CD14-positive monocyte (primary cell): ENCODE results near the gene ATF7IP2. TPM values are rescaled to one million over a fixed set of nuclear protein-coding genes. Genes with fewer than 3 reads are reported as not detected.

ENCODE experiments used
- DNase-seq, 3 donors: peaks; one replicate each; pipeline ENCODE4 v3.0.0-alpha.2; 2011 to 2022
- H2AFZ ChIP-seq: 2 replicates; pipeline ENCODE4 v1.6.0; 2012; ENCODE audit warnings: mild to moderate bottlenecking, low read depth, low read length, inconsistent platforms; ENCODE audit not compliant: insufficient read depth, poor library complexity, severe bottlenecking
- H3K27ac ChIP-seq, 2 donors: 1 replicate in 1 of 2; 2 replicates in 1 of 2; pipeline ENCODE4 v1.5.1; 2012 to 2013; ENCODE audit warnings: low read length in 2 of 2, control low read depth in 1 of 2, inconsistent platforms in 1 of 2, low read depth in 1 of 2, mild to moderate bottlenecking in 1 of 2
- H3K27me3 ChIP-seq, 2 donors: one replicate each; pipeline versions ENCODE4 v1.6.0 to v1.6.1; 2011 to 2013; ENCODE audit warnings: low read length in 2 of 2; ENCODE audit not compliant: control insufficient read depth in 2 of 2, insufficient read depth in 2 of 2
- H3K36me3 ChIP-seq, 2 donors: replicated peaks in 1 of 2; 1 replicate in 1 of 2; 2 replicates in 1 of 2; pipeline versions ENCODE4 v1.5.1 to v1.6.1; 2012 to 2013; ENCODE audit warnings: low read length in 2 of 2, control low read depth in 1 of 2, inconsistent platforms in 1 of 2, mild to moderate bottlenecking in 1 of 2; ENCODE audit not compliant: insufficient read depth in 2 of 2, control insufficient read depth in 1 of 2
- H3K4me1 ChIP-seq, 2 donors: 1 replicate in 1 of 2; 2 replicates in 1 of 2; pipeline versions ENCODE4 v1.5.1 to v1.6.1; 2012 to 2013; ENCODE audit warnings: low read length in 2 of 2, control low read depth in 1 of 2, inconsistent platforms in 1 of 2, mild to moderate bottlenecking in 1 of 2, moderate library complexity in 1 of 2; ENCODE audit not compliant: insufficient read depth in 2 of 2, control insufficient read depth in 1 of 2
- H3K4me2 ChIP-seq: replicated peaks from 2 replicates; pipeline ENCODE3; 2012; ENCODE audit warnings: low read length, moderate library complexity, mild to moderate bottlenecking; ENCODE audit not compliant: poor library complexity, severe bottlenecking; ENCODE audit errors: extremely low read depth
- H3K4me3 ChIP-seq, 3 experiments: fragments of 200-600 bp in 1 of 3; sonication (generic) in 1 of 3; replicated peaks in 1 of 3; 1 replicate in 2 of 3; 2 replicates in 1 of 3; pipeline ENCODE4 v1.5.1; 2011 to 2013; ENCODE audit warnings: low read length in 3 of 3, mild to moderate bottlenecking in 3 of 3, control low read depth in 2 of 3, low read depth in 2 of 3, inconsistent platforms in 1 of 3, moderate library complexity in 1 of 3
- H3K79me2 ChIP-seq: 2 replicates; pipeline ENCODE4 v1.6.0; 2012; ENCODE audit warnings: mild to moderate bottlenecking, control low read depth, inconsistent platforms, low read length, moderate library complexity; ENCODE audit not compliant: insufficient read depth
- H3K9ac ChIP-seq: 2 replicates; pipeline ENCODE4 v1.6.0; 2017; ENCODE audit warnings: low read length, mild to moderate bottlenecking; ENCODE audit not compliant: insufficient read depth, poor library complexity, severe bottlenecking
- H3K9me3 ChIP-seq, 2 donors: replicated peaks in 1 of 2; 1 replicate in 1 of 2; 2 replicates in 1 of 2; pipeline versions ENCODE4 v1.5.1 to v1.6.1; 2012 to 2013; ENCODE audit warnings: low read length in 2 of 2, control low read depth in 1 of 2; ENCODE audit not compliant: control insufficient read depth in 1 of 2, insufficient read depth in 1 of 2
- H4K20me1 ChIP-seq: 2 replicates; pipeline ENCODE4 v1.6.0; 2012; ENCODE audit warnings: mild to moderate bottlenecking, low read length, control low read depth, moderate library complexity; ENCODE audit not compliant: insufficient read depth
- H3K27ac Mint-ChIP-seq, 7 donors: one replicate each; pipeline ENCODE4 v1.8.0; 2020; ENCODE audit warnings: mild to moderate bottlenecking in 7 of 7, mixed read lengths in 7 of 7, moderate library complexity in 6 of 7, inconsistent platforms in 2 of 7
- H3K27me3 Mint-ChIP-seq, 3 donors: one replicate each; pipeline ENCODE4 v1.8.0; 2021 to 2022; ENCODE audit warnings: low read depth in 3 of 3, mild to moderate bottlenecking in 3 of 3, mixed read lengths in 3 of 3, moderate library complexity in 3 of 3, inconsistent platforms in 1 of 3
- H3K36me3 Mint-ChIP-seq, 2 donors: one replicate each; pipeline ENCODE4 v1.8.0; 2020; ENCODE audit warnings: mixed read lengths in 2 of 2, inconsistent platforms in 1 of 2, mild to moderate bottlenecking in 1 of 2
- H3K4me1 Mint-ChIP-seq: one replicate; pipeline ENCODE4 v1.8.0; 2020; ENCODE audit warnings: mild to moderate bottlenecking, mixed read lengths
- H3K4me3 Mint-ChIP-seq, 2 donors: one replicate each; pipeline ENCODE4 v1.8.0; 2020; ENCODE audit warnings: mild to moderate bottlenecking in 2 of 2, mixed read lengths in 2 of 2, moderate library complexity in 1 of 2
- H3K9me3 Mint-ChIP-seq, 7 donors: one replicate each; pipeline ENCODE4 v1.8.0; 2020 to 2022; ENCODE audit warnings: mixed read lengths in 7 of 7, mild to moderate bottlenecking in 6 of 7, moderate library complexity in 6 of 7, inconsistent platforms in 2 of 7
- CTCF ChIP-seq: fragments of 200-600 bp; IDR thresholded peaks from one replicate; pipeline ENCODE4 v1.8.0; 2022; ENCODE audit warnings: antibody characterized with exemption, mild to moderate bottlenecking
- WGBS: methylation state at CpG from one replicate; pipeline ENCODE4 v1.1.5; 2013; ENCODE audit warnings: missing lambda C conversion rate; ENCODE audit not compliant: insufficient coverage; 5-methylcytosine and 5-hydroxymethylcytosine counted together
- intact Hi-C, 2 donors: fragments of 100-400 bp; cut with micrococcal nuclease; formaldehyde crosslinking; loops; one replicate each; pipeline versions ENCODE4 v1.15.0 to v1.15.1; 2023
- polyA plus RNA-seq, 3 donors: library from polyadenylated mRNA; depleted of rRNA in 1 of 3; unstranded in 2 of 3; stranded (reverse) in 1 of 3; fragments of 300-500 nt in 2 of 3; fragments of >200 nt in 1 of 3; fragmentation: Illumina TruSeq in 2 of 3; gene quantifications; 1 replicate in 2 of 3; 2 replicates in 1 of 3; pipeline ENCODE4 v1.2.3, GENCODE V29; 2012 to 2021

The ATF7IP2 gene
- polyA plus RNA-seq, 3 donors: 8.7 to 36.4 (median 11.9) TPM

- Histone ChIP-seq H3K79me2 (no peaks in the 10 kb centered on the region), H3K4me3 (no peak overlapping the region), H4K20me1 (no peaks in the 10 kb centered on the region), H3K36me3 (no peaks in the 10 kb centered on the region), H3K4me1 (no peaks in the 10 kb centered on the region), H3K27me3 (no peaks in the 10 kb centered on the region), H3K9me3 (peaks cover 52 to 60% of the 10 kb centered on the region in 2 donors), H2AFZ (no peak overlapping the region), H3K4me2 (no peak overlapping the region), H3K9ac (no peak overlapping the region), H3K27ac (no peak overlapping the region)
- TF ChIP-seq CTCF: no peak
- DNase-seq: no peak
- H3K36me3 Mint-ChIP-seq: no peaks in the 10 kb centered on the region
- H3K4me1 Mint-ChIP-seq: no peaks in the 10 kb centered on the region
- peaks cover 25 to 69% (median 61%) of the 10 kb centered on the region in 7 donors for H3K9me3 Mint-ChIP-seq
- WGBS: 100% methylated on average over 2 of the region's 3 CpGs
- intact Hi-C loops: no loop called here
- peaks cover 0 to 3% (median 2%) of the 10 kb centered on the region in 3 donors for H3K27me3 Mint-ChIP-seq
- H3K4me3 Mint-ChIP-seq: no peak overlapping the region
- H3K27ac Mint-ChIP-seq: no peak overlapping the region
Observed at GRCh38 chr16:10345629-10346028, 40.2 kb upstream of the ATF7IP2 start.

- H3K36me3 ChIP-seq: no peaks in the 10 kb centered on the region
- no peak overlapping the region for H3K9ac ChIP-seq
- intact Hi-C loops: no loop called here
- no peaks in the 10 kb centered on the region for H3K79me2 ChIP-seq
- Mint-ChIP-seq H3K4me3 (no peak overlapping the region), H3K27ac (no peak overlapping the region), H3K9me3 (peaks cover 4 to 37% (median 29%) of the 10 kb centered on the region in 7 donors), H3K36me3 (no peaks in the 10 kb centered on the region), H3K27me3 (peaks cover 0 to 4% (median 0%) of the 10 kb centered on the region in 3 donors), H3K4me1 (no peaks in the 10 kb centered on the region)
- no peaks in the 10 kb centered on the region for H3K27me3 ChIP-seq
- no peak for TF ChIP-seq CTCF
- no peaks in the 10 kb centered on the region for H4K20me1 ChIP-seq
- H2AFZ ChIP-seq: no peak overlapping the region
- H3K27ac ChIP-seq: no peak overlapping the region
- H3K4me3 ChIP-seq: no peak overlapping the region
- peaks cover 17 to 22% of the 10 kb centered on the region in 2 donors for H3K9me3 ChIP-seq
- 60% methylated on average over 2 of the region's 5 CpGs for WGBS
- DNase-seq: no peak
- no peaks in the 10 kb centered on the region for H3K4me1 ChIP-seq
- no peak overlapping the region for H3K4me2 ChIP-seq
Observed at GRCh38 chr16:10349851-10350250, 36.0 kb upstream of the ATF7IP2 start.
